ENCODE measurements around the gene MDM2. TPM values are rescaled to one million over a fixed set of nuclear protein-coding genes. Genes with fewer than 3 reads are reported as not detected.

Gene MDM2
- total and polyA plus RNA-seq, 9 of the 15 experiments (the other 6 are each of a cell fraction or from before 2014, with no cell fraction given) = 13.6 to 100 (median 49.0) TPM

GRCh38 chr12:68793436-68793835 lies 14.5 kb upstream of the MDM2 start:
- 56% methylated on average over 4 of the region's 4 CpGs for WGBS (ENCODE audit: insufficient coverage, low coverage, missing lambda C conversion rate)
- Histone ChIP-seq H3K4me2 (ENCODE audit: insufficient read depth, low read length) (no peak overlapping the region), H3K4me3 (no peak overlapping the region), H3K79me2 (ENCODE audit: control insufficient read depth, insufficient read depth, low read length) (no peaks in the 10 kb centered on the region), H3K36me3 (ENCODE audit: control insufficient read depth, insufficient read depth, low read length) (no peaks in the 10 kb centered on the region), H3K27ac (ENCODE audit: extremely low read depth, low read depth, low read length) (no peak overlapping the region; the same call in 2 of the 3 replicates), H3K9ac (ENCODE audit: insufficient read depth in 1 of 2, low read depth in 2 of 2, low read length in 2 of 2) (no peak overlapping the region), H3K4me1 (replicated peaks in 1 of 2; ENCODE audit: control insufficient read depth in 2 of 2, insufficient read depth in 2 of 2, low read length in 2 of 2) (peaks cover 0 to 4% of the 10 kb centered on the region in 2 experiments; a peak in 1 of 5 replicates), H4K20me1 (replicated peaks; ENCODE audit: control insufficient read depth, insufficient read depth, low read length) (no peaks in the 10 kb centered on the region), H3K9me1 (ENCODE audit: control insufficient read depth, insufficient read depth, low read length) (no peaks in the 10 kb centered on the region), H3K9me3 (replicated peaks; ENCODE audit: control insufficient read depth, insufficient read depth, low read depth, low read length) (no peaks in the 10 kb centered on the region), H2AFZ (ENCODE audit: low read depth, low read length) (peak overlapping the region; percentile 82), H3K27me3 (ENCODE audit: control insufficient read depth in 2 of 2, insufficient read depth in 2 of 2, low read length in 2 of 2) (no peaks in the 10 kb centered on the region)
- ChIA-PET CTCF (ENCODE audit: low intra/inter-chr PET ratio) (no interaction called here), POLR2A (interaction anchor here (1.0 to 1.9 kb wide), 2 partner anchors 8 to 15 kb away, joined by 5 to 7 read pairs; partner anchors contain the start of gene MDM2)
- peak; percentile 33 for ATAC-seq
- FAIRE-seq = no peak
- intact Hi-C loops (cut with micrococcal nuclease) = no loop called here
- BruUV-seq (replicated peaks) = no TSS peak
- DNase-seq (ENCODE audit: extremely low read depth in 1 of 4, low spot score in 3 of 4) = no peak
- in situ Hi-C loops (cut with MboI) = no loop called here
- no peak for TF ChIP-seq FOXK1 (CRISPR knock-in tag; IDR thresholded peaks at IDR 0.05; ENCODE audit: borderline replicate concordance)
- no peak for TF ChIP-seq CBFB (CRISPR knock-in tag; IDR thresholded peaks at IDR 0.05)
- TF ChIP-seq, protein P1, sequence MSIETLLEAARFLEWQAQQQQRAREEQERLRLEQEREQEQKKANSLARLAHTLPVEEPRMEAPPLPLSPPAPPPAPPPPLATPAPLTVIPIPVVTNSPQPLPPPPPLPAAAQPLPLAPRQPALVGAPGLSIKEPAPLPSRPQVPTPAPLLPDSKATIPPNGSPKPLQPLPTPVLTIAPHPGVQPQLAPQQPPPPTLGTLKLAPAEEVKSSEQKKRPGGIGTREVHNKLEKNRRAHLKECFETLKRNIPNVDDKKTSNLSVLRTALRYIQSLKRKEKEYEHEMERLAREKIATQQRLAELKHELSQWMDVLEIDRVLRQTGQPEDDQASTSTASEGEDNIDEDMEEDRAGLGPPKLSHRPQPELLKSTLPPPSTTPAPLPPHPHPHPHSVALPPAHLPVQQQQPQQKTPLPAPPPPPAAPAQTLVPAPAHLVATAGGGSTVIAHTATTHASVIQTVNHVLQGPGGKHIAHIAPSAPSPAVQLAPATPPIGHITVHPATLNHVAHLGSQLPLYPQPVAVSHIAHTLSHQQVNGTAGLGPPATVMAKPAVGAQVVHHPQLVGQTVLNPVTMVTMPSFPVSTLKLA (conservative IDR thresholded peaks at IDR 0.05) = no peak
- TF ChIP-seq HCFC1 (IDR thresholded peaks at IDR 0.05; ENCODE audit: low read depth, low read length) = no peak
- TF ChIP-seq HNRNPK (IDR thresholded peaks at IDR 0.05; ENCODE audit: low read depth, low read length, poor library complexity, severe bottlenecking) = no peak
- TF ChIP-seq, protein P2, sequence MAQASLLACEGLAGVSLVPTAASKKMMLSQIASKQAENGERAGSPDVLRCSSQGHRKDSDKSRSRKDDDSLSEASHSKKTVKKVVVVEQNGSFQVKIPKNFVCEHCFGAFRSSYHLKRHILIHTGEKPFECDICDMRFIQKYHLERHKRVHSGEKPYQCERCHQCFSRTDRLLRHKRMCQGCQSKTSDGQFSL (CRISPR knock-in tag; IDR thresholded peaks at IDR 0.05) = no peak
- TF ChIP-seq, protein P2 (tag; IDR thresholded peaks at IDR 0.05) = no peak
- TF ChIP-seq XRCC4 (IDR thresholded peaks at IDR 0.05; ENCODE audit: extremely low read depth, insufficient read depth, insufficient read length) = no peak
- TF ChIP-seq ZNF407 (IDR thresholded peaks at IDR 0.05; ENCODE audit: low read depth) = no peak
- no peak for TF ChIP-seq HDGF (IDR thresholded peaks at IDR 0.05)
- TF ChIP-seq ZBTB34 (CRISPR knock-in tag; IDR thresholded peaks at IDR 0.05) = no peak

Data from K562 (cell line).